ENCODE results near the gene GLT6D1. TPM values are rescaled to one million over a fixed set of nuclear protein-coding genes. Genes with fewer than 3 reads are reported as not detected.

The GLT6D1 gene
- total and polyA plus RNA-seq, 2 of the 4 experiments (the other 2 are of a cell fraction): not detected

- TF ChIP-seq MAZ (IDR thresholded peaks at IDR 0.05; ENCODE audit: borderline replicate concordance, low read depth, low read length) (no peak), RAD21 (IDR thresholded peaks at IDR 0.05; ENCODE audit: low read length) (no peak), CHD1 (IDR thresholded peaks at IDR 0.05; ENCODE audit: low read depth, low read length) (no peak), BHLHE40 (IDR thresholded peaks at IDR 0.05; ENCODE audit: low read depth, low read length) (no peak), ELK1 (IDR thresholded peaks at IDR 0.05; ENCODE audit: borderline replicate concordance, low read depth, low read length) (no peak)
These were observed 50.3 kb downstream of the GLT6D1 start (continued) for GRCh38 chr9:135588886-135589595.

GRCh38 chr9:135588371-135588770 is 51.0 kb downstream of the GLT6D1 start:
- Histone ChIP-seq H3K4me2 (ENCODE audit: low read depth, low read length) (no peak overlapping the region), H2AK9ac (replicated peaks; ENCODE audit: low read depth, low read length, poor library complexity) (no peak overlapping the region), H3K9me3 (ENCODE audit: control insufficient read depth, insufficient read depth, low read length) (no peaks in the 10 kb centered on the region), H3K27me3 (ENCODE audit: control insufficient read depth, insufficient read depth, low read length) (no peaks in the 10 kb centered on the region; the same call in 1 of the 2 replicates), H4K8ac (ENCODE audit: low read depth in 2 of 2, low read length in 2 of 2) (no peak overlapping the region), H3K56ac (ENCODE audit: extremely low read depth, insufficient read depth, low read length) (no peak overlapping the region), H2BK20ac (ENCODE audit: low read depth, low read length) (no peak overlapping the region), H2BK15ac (ENCODE audit: low read depth, low read length) (no peak overlapping the region), H2AFZ (replicated peaks; ENCODE audit: low read length, poor library complexity) (no peak overlapping the region), H3K36me3 (ENCODE audit: control insufficient read depth, insufficient read depth, low read length) (no peaks in the 10 kb centered on the region), H3K9ac (ENCODE audit: low read depth, low read length) (no peak overlapping the region), H4K5ac (ENCODE audit: low read depth, low read length) (no peak overlapping the region), H3K23ac (ENCODE audit: low read depth, low read length) (no peak overlapping the region), H3K4me3 (ENCODE audit: insufficient read depth, low read depth, low read length) (no peak overlapping the region), H2BK120ac (ENCODE audit: low read depth, low read length) (no peak overlapping the region), H2BK5ac (ENCODE audit: low read depth, low read length, poor library complexity, severe bottlenecking) (no peak overlapping the region), H4K91ac (ENCODE audit: insufficient read depth, low read depth, low read length) (no peak overlapping the region), H3K14ac (replicated peaks; ENCODE audit: low read depth, low read length) (no peak overlapping the region), H2AK5ac (ENCODE audit: low read depth, low read length) (no peak overlapping the region), H3K9me1 (ENCODE audit: insufficient read depth, low read length) (no peaks in the 10 kb centered on the region), H3K27ac (ENCODE audit: insufficient read depth, low read length) (no peak overlapping the region), H3K4me1 (ENCODE audit: control insufficient read depth, insufficient read depth, low read length) (no peaks in the 10 kb centered on the region), H3K18ac (ENCODE audit: low read depth, low read length) (no peak overlapping the region), H3K4ac (ENCODE audit: low read depth, low read length) (no peak overlapping the region), H3K79me1 (ENCODE audit: low read depth in 1 of 2, low read length in 2 of 2) (no peaks in the 10 kb centered on the region), H4K20me1 (ENCODE audit: insufficient read depth, low read length) (no peaks in the 10 kb centered on the region)
- BruUV-seq (replicated peaks): no TSS peak
- dilution Hi-C loops (cut with HindIII; ENCODE audit: low sequenced_read_pairs, unreplicated experiment): no loop called here
- ChIA-PET POLR2A (ENCODE audit: unreplicated experiment) (no interaction called here), CTCF (no interaction called here)
- intact Hi-C loops (cut with micrococcal nuclease): no loop called here
- 84% methylated on average over 6 of the region's 9 CpGs; no CpG with 5 or more reads in 1 of the 2 experiments for WGBS, 2 experiments (ENCODE audit: extremely low coverage in 2 of 2, insufficient read length in 1 of 2)
- ATAC-seq (ENCODE audit: low read depth): no peak
- DNase-seq: no peak
- in situ Hi-C loops (cut with MboI; ENCODE audit: low sequenced_read_pairs): no loop called here
- TF ChIP-seq CTCF (conservative IDR thresholded peaks at IDR 0.05; ENCODE audit: low read depth, low read length): no peak
- no peak for TF ChIP-seq ELK1 (IDR thresholded peaks at IDR 0.05; ENCODE audit: borderline replicate concordance, low read depth, low read length)
- no peak for TF ChIP-seq USF2 (IDR thresholded peaks at IDR 0.05; ENCODE audit: low read depth, low read length)
- TF ChIP-seq RFX5 (IDR thresholded peaks at IDR 0.05; ENCODE audit: low read depth, low read length): no peak
- TF ChIP-seq CEBPB (IDR thresholded peaks at IDR 0.05; ENCODE audit: low read depth, low read length): no peak
- no peak for TF ChIP-seq MAFK (IDR thresholded peaks at IDR 0.05; ENCODE audit: low read depth, low read length)

Measured in IMR-90 (cell line).